Smooth muscle cell (in vitro differentiated cells): ENCODE measurements around the gene UTP18. TPM values are rescaled to one million over a fixed set of nuclear protein-coding genes. Genes with fewer than 3 reads are reported as not detected.

Experiments used
- DNase-seq: peaks from one replicate; lab custom pipeline; 2025; ENCODE audit not compliant: unreplicated experiment; lab: John Stamatoyannopoulos, UW
- H2AFZ ChIP-seq: fragments of 200-600 bp; sonication (generic); 2 replicates; pipeline ENCODE4 v1.6.0; 2016; ENCODE audit warnings: antibody characterized with exemption, low read depth, mild to moderate bottlenecking
- H3F3A ChIP-seq: fragments of 200-600 bp; sonication (generic); 2 replicates; pipeline ENCODE4 v1.6.0; 2017; ENCODE audit warnings: antibody characterized with exemption, low read depth
- H3K27ac ChIP-seq: fragments of 200-600 bp; sonication (generic); 2 replicates; pipeline ENCODE4 v1.5.1; 2016; ENCODE audit warnings: low read depth, mild to moderate bottlenecking
- H3K27me3 ChIP-seq: fragments of 200-600 bp; sonication (generic); 2 replicates; pipeline ENCODE4 v1.6.1; 2016; ENCODE audit warnings: low read depth, mild to moderate bottlenecking
- H3K36me3 ChIP-seq: fragments of 200-600 bp; sonication (generic); 2 replicates; pipeline ENCODE4 v1.5.1; 2016; ENCODE audit warnings: low read depth
- H3K4me1 ChIP-seq: fragments of 200-600 bp; sonication (generic); 2 replicates; pipeline ENCODE4 v1.5.1; 2016; ENCODE audit warnings: low read depth
- H3K4me2 ChIP-seq: fragments of 200-600 bp; sonication (generic); 2 replicates; pipeline ENCODE4 v1.6.0; 2016; ENCODE audit warnings: mild to moderate bottlenecking
- H3K4me3 ChIP-seq: fragments of 200-600 bp; sonication (generic); 2 replicates; pipeline ENCODE4 v1.5.1; 2016; ENCODE audit warnings: mild to moderate bottlenecking
- H3K79me2 ChIP-seq: fragments of 200-600 bp; sonication (generic); 2 replicates; pipeline ENCODE4 v1.6.0; 2016; ENCODE audit warnings: low read depth, mild to moderate bottlenecking
- H3K9ac ChIP-seq: fragments of 200-600 bp; sonication (generic); 2 replicates; pipeline ENCODE4 v1.6.0; 2016; ENCODE audit warnings: low read depth
- H3K9me3 ChIP-seq: fragments of 200-600 bp; sonication (generic); replicated peaks from 2 replicates; pipeline ENCODE4 v1.5.1; 2016; ENCODE audit warnings: low read depth
- H4K20me1 ChIP-seq: fragments of 200-600 bp; sonication (generic); 2 replicates; pipeline ENCODE4 v1.6.0; 2016; ENCODE audit warnings: low read depth
- CTCF ChIP-seq: fragments of 200-600 bp; sonication (generic); IDR thresholded peaks from 2 replicates; pipeline ENCODE4 v1.5.1; 2017; ENCODE audit warnings: borderline replicate concordance, mild to moderate bottlenecking, antibody characterized with exemption; ENCODE audit not compliant: insufficient read depth, poor library complexity, severe bottlenecking
- WGBS: methylation state at CpG from one replicate; pipeline ENCODE4 v1.1.7; 2016; ENCODE audit warnings: low lambda C conversion rate; 5-methylcytosine and 5-hydroxymethylcytosine counted together
- polyA plus RNA-seq: library from polyadenylated mRNA; unstranded; fragments of >200 nt; fragmentation: Nextera tagmentation; extraction: Ambion mirVana; gene quantifications from 2 replicates; pipeline ENCODE4 v1.2.1, GENCODE V29; 2016
- total RNA-seq: library from RNA; depleted of rRNA; stranded (reverse); fragments of >200 nt; gene quantifications from 2 replicates; pipeline ENCODE4 v1.2.3, GENCODE V29; 2014

Gene UTP18
- total and polyA plus RNA-seq, 2 experiments from 2014 or later: 31.7 to 42.1 TPM

GRCh38 chr17:51251010-51251409 is 9.3 kb upstream of the UTP18 start:
- H3F3A ChIP-seq: no peaks in the 10 kb centered on the region
- peaks cover 5% of the 10 kb centered on the region for H4K20me1 ChIP-seq
- no peaks in the 10 kb centered on the region for H3K9me3 ChIP-seq
- no peak for DNase-seq
- peaks cover 6% of the 10 kb centered on the region for H3K36me3 ChIP-seq
- no peak overlapping the region for H3K27ac ChIP-seq
- H3K4me3 ChIP-seq: no peak overlapping the region
- no peak overlapping the region for H3K9ac ChIP-seq
- no peaks in the 10 kb centered on the region for H3K27me3 ChIP-seq
- H3K79me2 ChIP-seq: peaks cover 42% of the 10 kb centered on the region
- H3K4me2 ChIP-seq: no peak overlapping the region
- H2AFZ ChIP-seq: no peak overlapping the region
- no peak for TF ChIP-seq CTCF
- H3K4me1 ChIP-seq: no peaks in the 10 kb centered on the region

GRCh38 chr17:51255673-51256072 is 4.7 kb upstream of the UTP18 start:
- TF ChIP-seq CTCF: no peak
- H3K36me3 ChIP-seq: peaks cover 6% of the 10 kb centered on the region
- H3K27me3 ChIP-seq: no peaks in the 10 kb centered on the region
- H3K9me3 ChIP-seq: no peaks in the 10 kb centered on the region
- 97% methylated on average over 6 of the region's 6 CpGs for WGBS
- H3F3A ChIP-seq: no peaks in the 10 kb centered on the region
- H3K9ac ChIP-seq: no peak overlapping the region
- no peak overlapping the region for H3K27ac ChIP-seq
- H4K20me1 ChIP-seq: peaks cover 26% of the 10 kb centered on the region
- H3K4me2 ChIP-seq: no peak overlapping the region
- H3K79me2 ChIP-seq: peaks cover 80% of the 10 kb centered on the region
- no peak overlapping the region for H3K4me3 ChIP-seq
- DNase-seq: no peak
- no peak overlapping the region for H2AFZ ChIP-seq
- peaks cover 19% of the 10 kb centered on the region for H3K4me1 ChIP-seq

DNA sequence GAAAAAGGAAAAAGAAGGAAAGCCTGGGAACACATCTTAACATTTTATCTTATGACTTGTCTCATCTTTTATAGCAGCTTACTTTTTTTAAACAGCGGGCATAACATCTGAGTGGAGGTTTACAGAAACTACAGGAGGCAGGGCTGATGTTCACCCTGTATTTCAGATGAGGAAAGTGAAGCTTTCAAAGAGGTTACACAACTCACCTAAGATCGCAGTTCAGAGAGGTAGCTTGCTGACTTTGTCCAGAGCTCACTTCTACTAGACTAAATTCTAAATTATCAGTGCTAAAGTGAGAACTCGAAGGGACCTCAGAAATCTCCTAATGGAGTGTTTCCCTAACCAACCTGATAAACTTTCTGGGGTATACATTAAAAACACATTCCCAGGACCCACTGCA is 4.2 kb upstream of the UTP18 start:
- DNase-seq: no peak
- H3K4me1 ChIP-seq: peaks cover 19% of the 10 kb centered on the region
- peaks cover 6% of the 10 kb centered on the region for H3K36me3 ChIP-seq
- no peaks in the 10 kb centered on the region for H3F3A ChIP-seq
- WGBS: 97% methylated on average over 3 of the region's 3 CpGs
- peaks cover 28% of the 10 kb centered on the region for H4K20me1 ChIP-seq
- no peak overlapping the region for H2AFZ ChIP-seq
- peaks cover 82% of the 10 kb centered on the region for H3K79me2 ChIP-seq
- H3K27ac ChIP-seq: no peak overlapping the region
- H3K4me2 ChIP-seq: no peak overlapping the region
- H3K4me3 ChIP-seq: no peak overlapping the region
- no peak for TF ChIP-seq CTCF
- H3K9ac ChIP-seq: no peak overlapping the region
- H3K9me3 ChIP-seq: no peaks in the 10 kb centered on the region
- H3K27me3 ChIP-seq: no peaks in the 10 kb centered on the region

GRCh38 chr17:51257150-51258081 is 2.9 kb upstream of the UTP18 start:
- H2AFZ ChIP-seq: no peak overlapping the region
- H3K4me1 ChIP-seq: peaks cover 27% of the 10 kb centered on the region
- H3K36me3 ChIP-seq: peaks cover 4% of the 10 kb centered on the region
- peaks cover 41% of the 10 kb centered on the region for H4K20me1 ChIP-seq
- no peak for DNase-seq
- peak overlapping the region; percentile 46 for H3K27ac ChIP-seq
- H3K27me3 ChIP-seq: no peaks in the 10 kb centered on the region
- TF ChIP-seq CTCF: no peak
- 83% methylated on average over 3 of the region's 3 CpGs for WGBS
- peaks cover 88% of the 10 kb centered on the region for H3K79me2 ChIP-seq
- peak overlapping the region; percentile 95 for H3K4me2 ChIP-seq
- H3K9me3 ChIP-seq: no peaks in the 10 kb centered on the region
- peak overlapping the region; percentile 92 for H3K4me3 ChIP-seq
- no peak overlapping the region for H3K9ac ChIP-seq
- no peaks in the 10 kb centered on the region for H3F3A ChIP-seq
